Right atrium auricular region (tissue), 2 donors: ENCODE measurements around the gene ERBB4. TPM values are rescaled to one million over a fixed set of nuclear protein-coding genes. Genes with fewer than 3 reads are reported as not detected.

Experiments
- DNase-seq: peaks from one replicate; pipeline ENCODE4 v3.0.0-alpha.2; 2019; ENCODE audit warnings: low spot score
- H3K27ac ChIP-seq, 2 donors: fragments of 200-600 bp; sonication (generic); 1 replicate in 1 of 2; 2 replicates in 1 of 2; pipeline ENCODE4 v1.5.1; 2016 to 2019
- H3K27me3 ChIP-seq, 2 donors: fragments of 200-600 bp; sonication (generic); one replicate each; pipeline versions ENCODE4 v1.5.1 to v1.6.0; 2017 to 2019
- H3K36me3 ChIP-seq: fragments of 200-600 bp; sonication (generic); one replicate; pipeline ENCODE4 v1.5.1; 2016
- H3K4me1 ChIP-seq, 2 donors: fragments of 200-600 bp; sonication (generic); one replicate each; pipeline versions ENCODE4 v1.5.1 to v1.6.0; 2017 to 2019
- H3K4me3 ChIP-seq, 2 donors: fragments of 200-600 bp; sonication (generic); 1 replicate in 1 of 2; 2 replicates in 1 of 2; pipeline ENCODE4 v1.5.1; 2017 to 2019; ENCODE audit warnings: mild to moderate bottlenecking in 1 of 2, moderate library complexity in 1 of 2
- H3K9me3 ChIP-seq, 2 donors: fragments of 200-600 bp; sonication (generic); one replicate each; pipeline ENCODE4 v1.5.1; 2019
- CTCF ChIP-seq, 2 donors: fragments of 200-600 bp; sonication (generic); IDR thresholded peaks; one replicate each; pipeline ENCODE4 v1.5.1; 2019; ENCODE audit warnings: antibody characterized with exemption in 2 of 2
- total RNA-seq, 2 donors: library from RNA; depleted of rRNA; stranded (reverse); fragments of >200 nt; gene quantifications; one replicate each; pipeline ENCODE4 v1.1.0, GENCODE V29; 2016

Gene ERBB4
- total RNA-seq, 2 donors from 2014 or later, result 12.4 to 22.4 TPM

GRCh38 chr2:211665299-211665698, 873.3 kb downstream of the ERBB4 start:
- no peaks in the 10 kb centered on the region for H3K4me1 ChIP-seq
- H3K9me3 ChIP-seq, result no peaks in the 10 kb centered on the region
- no peak for TF ChIP-seq CTCF (IDR thresholded peaks at IDR 0.05)
- DNase-seq, result no peak
- H3K27ac ChIP-seq, result no peak overlapping the region
- no peaks in the 10 kb centered on the region for H3K36me3 ChIP-seq
- H3K4me3 ChIP-seq, result no peak overlapping the region
- H3K27me3 ChIP-seq, result no peaks in the 10 kb centered on the region

GRCh38 chr2:211664321-211664720, 874.3 kb downstream of the ERBB4 start:
- no peak overlapping the region for H3K27ac ChIP-seq
- no peaks in the 10 kb centered on the region for H3K4me1 ChIP-seq
- no peaks in the 10 kb centered on the region for H3K9me3 ChIP-seq
- H3K27me3 ChIP-seq, result no peaks in the 10 kb centered on the region
- no peak for DNase-seq
- TF ChIP-seq CTCF (IDR thresholded peaks at IDR 0.05), result no peak
- H3K36me3 ChIP-seq, result no peaks in the 10 kb centered on the region
- H3K4me3 ChIP-seq, result no peak overlapping the region

DNA sequence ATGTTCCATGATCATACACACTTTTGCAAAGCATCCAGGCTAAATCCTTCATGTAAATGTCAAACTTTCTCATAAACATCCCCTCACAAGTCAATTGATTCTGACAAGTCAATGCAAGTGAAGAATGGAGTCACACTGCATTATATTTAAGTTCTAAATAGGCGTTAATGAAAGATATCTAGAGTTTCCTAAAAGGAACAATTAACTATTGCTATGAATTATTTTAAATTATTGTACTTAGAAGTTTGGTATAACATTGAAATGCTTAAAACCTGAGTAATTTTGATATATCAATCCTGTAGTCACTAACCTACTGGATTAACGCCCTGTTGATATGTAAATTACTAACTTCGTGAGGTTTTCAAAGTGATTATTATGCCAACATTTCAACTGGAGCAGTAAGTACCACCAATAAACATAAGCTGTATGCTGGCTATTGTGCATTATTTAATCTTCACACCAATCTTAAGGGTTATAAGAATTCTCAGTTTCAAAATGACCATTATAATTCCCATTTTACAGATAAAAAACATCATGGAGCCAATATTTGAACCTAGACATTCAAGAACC, 884.3 kb downstream of the ERBB4 start:
- Histone ChIP-seq H3K9me3 (no peaks in the 10 kb centered on the region), H3K27ac (no peak overlapping the region), H3K4me3 (no peak overlapping the region), H3K36me3 (no peaks in the 10 kb centered on the region), H3K4me1 (no peaks in the 10 kb centered on the region), H3K27me3 (no peaks in the 10 kb centered on the region)
- DNase-seq, result no peak
- TF ChIP-seq CTCF (IDR thresholded peaks at IDR 0.05), result no peak

DNA sequence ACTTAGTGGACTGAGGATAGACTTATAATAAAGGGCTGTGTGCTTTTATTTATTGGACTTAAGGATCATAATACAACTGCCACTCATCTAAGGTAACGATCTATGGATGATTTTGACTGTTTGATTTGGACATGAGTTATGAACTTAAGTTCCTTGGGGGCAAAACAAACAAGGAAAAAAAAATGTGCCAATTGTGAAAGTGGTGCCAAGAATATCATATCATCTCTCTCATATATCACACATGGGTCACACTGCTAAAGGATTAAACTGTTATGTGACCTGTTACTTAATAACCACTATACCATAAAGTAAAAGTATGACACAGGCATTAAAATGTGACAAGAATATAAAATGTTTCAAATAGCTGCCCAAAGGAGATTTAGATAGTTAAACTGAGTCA, 886.3 kb downstream of the ERBB4 start:
- H3K27ac ChIP-seq, result no peak overlapping the region
- no peaks in the 10 kb centered on the region for H3K27me3 ChIP-seq
- no peak for TF ChIP-seq CTCF (IDR thresholded peaks at IDR 0.05)
- no peaks in the 10 kb centered on the region for H3K9me3 ChIP-seq
- H3K36me3 ChIP-seq, result no peaks in the 10 kb centered on the region
- DNase-seq, result no peak
- H3K4me3 ChIP-seq, result no peak overlapping the region
- H3K4me1 ChIP-seq, result no peaks in the 10 kb centered on the region

GRCh38 chr2:211649331-211649730, 889.3 kb downstream of the ERBB4 start:
- no peaks in the 10 kb centered on the region for H3K9me3 ChIP-seq
- DNase-seq, result no peak
- no peaks in the 10 kb centered on the region for H3K4me1 ChIP-seq
- no peak overlapping the region for H3K27ac ChIP-seq
- TF ChIP-seq CTCF (IDR thresholded peaks at IDR 0.05), result no peak
- no peak overlapping the region for H3K4me3 ChIP-seq
- H3K27me3 ChIP-seq, result no peaks in the 10 kb centered on the region
- H3K36me3 ChIP-seq, result no peaks in the 10 kb centered on the region

- DNase-seq, result no peak
- no peaks in the 10 kb centered on the region for H3K27me3 ChIP-seq
- H3K4me3 ChIP-seq, result no peak overlapping the region
- no peak overlapping the region for H3K27ac ChIP-seq
- H3K9me3 ChIP-seq, result no peaks in the 10 kb centered on the region
- H3K4me1 ChIP-seq, result no peaks in the 10 kb centered on the region
- H3K36me3 ChIP-seq, result no peaks in the 10 kb centered on the region
- TF ChIP-seq CTCF (IDR thresholded peaks at IDR 0.05), result no peak
Observed at GRCh38 chr2:211631503-211631902, 907.1 kb downstream of the ERBB4 start.
